ENCODE results near the gene MBNL2. TPM values are rescaled to one million over a fixed set of nuclear protein-coding genes. Genes with fewer than 3 reads are reported as not detected.

MBNL2 gene
- total RNA-seq, 2 donors from 2014 or later = 47.5 to 50.8 TPM

DNA sequence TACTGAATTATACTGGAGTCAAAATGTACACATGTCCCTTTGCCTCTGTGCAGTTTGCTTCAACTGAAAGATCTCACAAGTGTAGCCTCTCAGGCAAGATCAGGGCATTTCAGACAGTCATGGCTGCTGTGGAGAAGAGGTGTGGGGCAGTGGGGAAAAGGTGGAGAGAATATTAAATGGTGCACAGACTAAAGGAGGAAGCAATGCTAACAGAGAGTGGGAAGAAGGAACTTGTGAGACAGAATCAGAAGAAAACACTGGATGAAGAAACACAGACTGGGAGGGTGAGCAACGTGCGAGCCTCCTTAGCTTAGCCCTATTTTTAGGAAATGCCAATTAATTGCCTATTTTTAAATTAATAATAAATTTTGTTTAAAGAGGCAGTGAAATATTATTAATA lies 162.2 kb downstream of the MBNL2 start:
- H3K27me3 ChIP-seq = no peaks in the 10 kb centered on the region
- TF ChIP-seq POLR2A (IDR thresholded peaks at IDR 0.05) = no peak
- TF ChIP-seq, protein P1, sequence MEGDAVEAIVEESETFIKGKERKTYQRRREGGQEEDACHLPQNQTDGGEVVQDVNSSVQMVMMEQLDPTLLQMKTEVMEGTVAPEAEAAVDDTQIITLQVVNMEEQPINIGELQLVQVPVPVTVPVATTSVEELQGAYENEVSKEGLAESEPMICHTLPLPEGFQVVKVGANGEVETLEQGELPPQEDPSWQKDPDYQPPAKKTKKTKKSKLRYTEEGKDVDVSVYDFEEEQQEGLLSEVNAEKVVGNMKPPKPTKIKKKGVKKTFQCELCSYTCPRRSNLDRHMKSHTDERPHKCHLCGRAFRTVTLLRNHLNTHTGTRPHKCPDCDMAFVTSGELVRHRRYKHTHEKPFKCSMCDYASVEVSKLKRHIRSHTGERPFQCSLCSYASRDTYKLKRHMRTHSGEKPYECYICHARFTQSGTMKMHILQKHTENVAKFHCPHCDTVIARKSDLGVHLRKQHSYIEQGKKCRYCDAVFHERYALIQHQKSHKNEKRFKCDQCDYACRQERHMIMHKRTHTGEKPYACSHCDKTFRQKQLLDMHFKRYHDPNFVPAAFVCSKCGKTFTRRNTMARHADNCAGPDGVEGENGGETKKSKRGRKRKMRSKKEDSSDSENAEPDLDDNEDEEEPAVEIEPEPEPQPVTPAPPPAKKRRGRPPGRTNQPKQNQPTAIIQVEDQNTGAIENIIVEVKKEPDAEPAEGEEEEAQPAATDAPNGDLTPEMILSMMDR (IDR thresholded peaks at IDR 0.05) = no peak
- ATAC-seq (no peak), DNase-seq (no peak)
- intact Hi-C loops (cut with DNase I) = no loop called here
- no peak overlapping the region for H3K4me3 ChIP-seq
- peaks cover 0 to 2% of the 10 kb centered on the region in 2 donors for H3K36me3 ChIP-seq (replicated peaks in 1 of 2; ENCODE audit: insufficient read depth in 1 of 2, low read depth in 2 of 2)
- H3K27ac ChIP-seq = no peak overlapping the region
- H3K4me1 ChIP-seq = no peaks in the 10 kb centered on the region
- H3K9me3 ChIP-seq = no peaks in the 10 kb centered on the region
- 65 to 89% methylated on average over 2 of the region's 2 CpGs for WGBS, 2 donors

DNA sequence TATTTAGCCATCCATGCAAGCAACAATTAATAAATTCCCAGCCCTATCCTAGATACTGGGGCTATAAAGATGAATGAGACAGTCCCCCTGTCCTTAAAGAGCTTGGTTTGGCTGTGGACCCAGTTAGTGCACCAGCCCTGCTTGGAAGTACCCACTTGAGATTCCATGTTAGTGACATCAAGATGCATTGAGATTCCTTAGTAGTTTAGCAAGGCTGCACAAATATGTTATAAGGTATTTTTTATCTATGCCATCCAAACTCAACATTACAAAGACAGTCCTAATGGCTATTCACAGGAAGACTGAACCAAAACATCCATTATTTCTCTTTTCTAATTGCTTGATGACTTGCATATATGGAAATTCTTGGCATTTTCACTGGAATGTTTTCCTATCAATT lies 163.0 kb downstream of the MBNL2 start:
- Histone ChIP-seq H3K36me3 (replicated peaks in 1 of 2; ENCODE audit: insufficient read depth in 1 of 2, low read depth in 2 of 2) (peaks cover 0 to 2% of the 10 kb centered on the region in 2 donors), H3K27me3 (no peaks in the 10 kb centered on the region), H3K4me1 (no peaks in the 10 kb centered on the region), H3K4me3 (no peak overlapping the region), H3K9me3 (no peaks in the 10 kb centered on the region), H3K27ac (no peak overlapping the region)
- no peak for ATAC-seq
- no peak for DNase-seq
- TF ChIP-seq, protein P1 (IDR thresholded peaks at IDR 0.05) = no peak
- intact Hi-C loops (cut with DNase I) = no loop called here

DNA sequence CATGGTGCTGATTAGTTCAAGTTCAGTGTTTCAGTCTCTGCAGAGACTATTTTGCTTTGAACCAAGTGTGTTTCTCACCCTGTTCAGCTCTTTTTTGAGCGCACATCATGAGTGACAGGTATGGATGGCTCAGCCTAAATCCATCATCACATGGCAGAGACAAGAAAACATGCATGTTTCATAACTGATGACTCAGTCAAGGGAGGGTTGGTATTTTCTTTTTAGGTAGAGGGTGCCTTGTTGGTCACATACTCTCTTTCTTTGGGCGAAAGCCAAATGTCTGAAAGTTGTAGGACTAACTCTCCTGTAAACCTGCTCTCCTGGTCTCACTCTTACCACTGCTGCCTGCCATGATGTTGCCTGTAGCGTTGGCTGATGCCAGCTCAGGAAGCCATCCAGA lies 163.7 kb downstream of the MBNL2 start:
- TF ChIP-seq, protein P1 (IDR thresholded peaks at IDR 0.05) = no peak
- TF ChIP-seq POLR2A (IDR thresholded peaks at IDR 0.05) = no peak
- Histone ChIP-seq H3K27me3 (no peaks in the 10 kb centered on the region), H3K4me3 (no peak overlapping the region), H3K9me3 (no peaks in the 10 kb centered on the region), H3K4me1 (no peaks in the 10 kb centered on the region), H3K36me3 (replicated peaks in 1 of 2; ENCODE audit: insufficient read depth in 1 of 2, low read depth in 2 of 2) (no peaks in the 10 kb centered on the region), H3K27ac (no peak overlapping the region)
- ATAC-seq = no peak
- DNase-seq = no peak
- 92 to 95% methylated on average over 3 of the region's 3 CpGs for WGBS, 2 donors
- intact Hi-C loops (cut with DNase I) = no loop called here

DNA sequence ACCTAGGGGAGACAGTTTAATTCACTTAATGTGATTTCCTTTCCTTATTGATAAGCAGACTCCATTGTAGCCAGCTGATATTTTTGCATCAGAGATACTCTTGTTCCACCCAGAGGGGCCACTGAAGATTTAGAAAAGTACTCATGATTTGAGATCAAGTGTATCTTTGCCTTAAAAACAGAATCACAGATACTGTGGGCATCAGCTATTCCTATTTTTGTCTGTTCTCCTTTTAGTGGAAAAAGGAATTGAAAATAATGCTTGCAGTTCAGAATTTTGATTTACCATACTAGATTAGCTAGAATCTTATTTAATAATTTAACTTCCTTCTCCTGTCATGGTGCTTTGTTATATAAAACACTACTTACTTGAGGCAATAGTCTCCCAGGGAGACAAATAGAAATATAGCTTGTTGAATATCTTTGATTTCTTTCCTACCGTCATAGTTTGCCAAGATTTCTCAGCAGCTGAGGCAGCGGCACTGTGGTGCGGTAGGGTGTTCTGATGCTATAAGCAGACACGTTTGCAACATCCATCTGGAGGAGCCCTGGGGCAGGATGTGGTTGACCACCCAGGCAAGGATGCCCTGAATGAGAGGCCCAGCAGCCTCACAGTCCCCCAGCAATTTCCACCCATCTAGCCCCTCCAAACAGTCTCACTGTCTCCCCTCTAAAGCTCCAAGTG lies 164.8 kb downstream of the MBNL2 start:
- intact Hi-C loops (cut with DNase I) = no loop called here
- no peaks in the 10 kb centered on the region for H3K27me3 ChIP-seq
- H3K36me3 ChIP-seq (replicated peaks in 1 of 2; ENCODE audit: insufficient read depth in 1 of 2, low read depth in 2 of 2) = no peaks in the 10 kb centered on the region
- DNase-seq = peak in 3 of 4 donors; percentile 23 to 54 (median 24)
- no peak overlapping the region for H3K4me3 ChIP-seq
- H3K27ac ChIP-seq = peak overlapping the region in 1 of 4 donors; percentile 67
- no peak for ATAC-seq
- no peaks in the 10 kb centered on the region for H3K9me3 ChIP-seq
- 63 to 87% methylated on average over 4 of the region's 4 CpGs for WGBS, 2 donors
- no peak for TF ChIP-seq POLR2A (IDR thresholded peaks at IDR 0.05)
- TF ChIP-seq, protein P1 (IDR thresholded peaks at IDR 0.05) = no peak
- peaks cover 8% of the 10 kb centered on the region for H3K4me1 ChIP-seq

DNA sequence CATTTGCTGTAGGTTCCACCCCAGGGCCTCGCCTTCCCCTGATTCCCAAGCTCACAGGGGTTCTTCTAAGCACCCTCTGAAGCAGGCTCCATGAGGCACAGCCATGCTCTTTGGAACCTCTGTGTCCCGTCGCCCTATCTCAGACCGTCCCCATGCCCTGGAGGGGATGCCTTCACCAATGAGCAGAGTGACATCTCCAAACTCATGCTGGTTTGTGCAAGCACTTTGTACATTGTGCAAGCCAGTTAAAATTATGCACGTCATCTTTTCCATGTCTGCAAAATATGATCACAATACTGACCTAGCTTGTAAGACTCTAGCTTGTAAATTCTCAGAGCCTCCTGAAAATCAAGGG lies 165.3 kb downstream of the MBNL2 start:
- peak in 1 of 4 donors; percentile 23 for DNase-seq
- peak in 1 of 3 donors; percentile 9 for TF ChIP-seq POLR2A (IDR thresholded peaks at IDR 0.05)
- TF ChIP-seq, protein P1 (IDR thresholded peaks at IDR 0.05) = no peak
- Histone ChIP-seq H3K36me3 (replicated peaks in 1 of 2; ENCODE audit: insufficient read depth in 1 of 2, low read depth in 2 of 2) (no peaks in the 10 kb centered on the region), H3K27me3 (no peaks in the 10 kb centered on the region), H3K9me3 (no peaks in the 10 kb centered on the region), H3K4me1 (peaks cover 11% of the 10 kb centered on the region), H3K4me3 (no peak overlapping the region), H3K27ac (peak overlapping the region in 1 of 4 donors; percentile 67)
- intact Hi-C loops (cut with DNase I) = no loop called here
- peak; percentile 6 for ATAC-seq
- 76 to 99% methylated on average over 5 of the region's 5 CpGs for WGBS, 2 donors
